Psoas muscle (tissue), 8 donors: ENCODE results near the gene GPR157. TPM values are rescaled to one million over a fixed set of nuclear protein-coding genes. Genes with fewer than 3 reads are reported as not detected.
A peak's percentile ranks its signal among the peaks of the same experiment; 100 is the strongest.

Experiments
- ATAC-seq, 4 donors: fragments of 200-7000 bp; cut with Tn5 transposase; one replicate each; pipeline ENCODE4 v1.9.1; 2020; ENCODE audit warnings: moderate library complexity in 3 of 4, mild to moderate bottlenecking in 2 of 4
- DNase-seq, 2 donors: peaks; one replicate each; pipeline ENCODE4 v3.0.0-alpha.2; 2020
- H3K27ac ChIP-seq: fragments of 200-600 bp; one replicate; pipeline ENCODE4 v1.8.0; 2022
- H3K27me3 ChIP-seq, 3 donors: fragments of 200-600 bp in 1 of 3; one replicate each; pipeline versions ENCODE4 v1.6.1 to v1.8.0; 2013 to 2022; ENCODE audit warnings: low read length in 2 of 3, mild to moderate bottlenecking in 2 of 3, moderate library complexity in 1 of 3; ENCODE audit not compliant: insufficient read depth in 3 of 3
- H3K36me3 ChIP-seq, 2 donors: fragments of 200-600 bp in 1 of 2; one replicate each; pipeline versions ENCODE4 v1.6.1 to v1.8.0; 2013 to 2022; ENCODE audit warnings: low read depth in 1 of 2, mild to moderate bottlenecking in 1 of 2, moderate library complexity in 1 of 2; ENCODE audit not compliant: insufficient read depth in 1 of 2
- H3K4me1 ChIP-seq: fragments of 200-600 bp; one replicate; pipeline ENCODE4 v1.8.0; 2022
- H3K4me3 ChIP-seq: fragments of 200-600 bp; one replicate; pipeline ENCODE4 v1.8.0; 2022; ENCODE audit warnings: mild to moderate bottlenecking
- H3K9me3 ChIP-seq: fragments of 200-600 bp; one replicate; pipeline ENCODE4 v1.8.0; 2022
- WGBS, 3 donors: extraction: QIAGEN DNeasy Blood & Tissue Kit; methylation state at CpG; one replicate each; pipeline versions ENCODE4 v1.1.6 to v1.1.7; 2013; 5-methylcytosine and 5-hydroxymethylcytosine counted together
- intact Hi-C, 2 donors: fragments of 100-400 bp; cut with DNase I; formaldehyde crosslinking; loops; one replicate each; pipeline versions ENCODE4 v1.11.0 to v1.14.2; 2022
- polyA plus RNA-seq, 3 donors: library from polyadenylated mRNA; stranded (reverse); fragments of 200-250 nt; gene quantifications; one replicate each; pipeline ENCODE4 v1.2.3, GENCODE V29; 2013
- total RNA-seq, 4 donors: library from RNA; stranded (reverse); fragmentation: NEBNext Ultra II Directional in 2 of 4; extraction: Animal tissue kit (Norgen Biotek cat#: 25700) in 2 of 4; gene quantifications; one replicate each; pipeline versions ENCODE4 v1.2.1 to v1.2.4, GENCODE V29; 2021 to 2023
- TF ChIP-seq, protein P1 (sequence below): fragments of 200-600 bp; IDR thresholded peaks from one replicate; pipeline ENCODE4 v1.8.0; 2022; ENCODE audit warnings: antibody characterized with exemption
- donor health status: healthy with polysubstance abuse.
- donor health status: DM: no; HTN: no; CAD: no; lungs with moderate emphysema.
- donor health status: Bipolar disorder and iron deficiency.
- donor health status: healthy.
- donor health status: DM: yes; HTN: yes; CAD: no.
- donor health status: DM: no; HTN: no; CAD: no.
- donor health status: DM: no; HTN: no; CAD: no.
- donor health status: DM: yes; HTN: yes; CAD: no.

The GPR157 gene
- total and polyA plus RNA-seq, 7 donors, result 11.6 to 49.5 (median 21.6) TPM

DNA sequence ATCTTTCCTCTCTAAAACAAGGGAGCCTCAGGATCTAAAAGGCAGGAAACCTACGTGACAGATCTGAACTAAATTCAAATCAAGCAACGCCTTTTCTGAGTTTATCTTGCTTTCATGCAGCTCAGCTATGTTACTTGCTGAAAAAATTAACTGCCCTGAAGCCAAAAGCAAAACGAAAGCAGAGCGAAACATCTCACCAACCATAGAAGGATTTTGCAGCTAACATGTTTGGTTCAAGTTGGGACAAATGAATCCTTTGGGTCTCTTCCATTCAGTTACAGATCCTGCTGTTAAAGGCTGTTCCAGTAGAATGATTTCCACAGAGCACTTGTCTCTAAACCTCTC, 59.9 kb downstream of the GPR157 start:
- TF ChIP-seq, protein P1, sequence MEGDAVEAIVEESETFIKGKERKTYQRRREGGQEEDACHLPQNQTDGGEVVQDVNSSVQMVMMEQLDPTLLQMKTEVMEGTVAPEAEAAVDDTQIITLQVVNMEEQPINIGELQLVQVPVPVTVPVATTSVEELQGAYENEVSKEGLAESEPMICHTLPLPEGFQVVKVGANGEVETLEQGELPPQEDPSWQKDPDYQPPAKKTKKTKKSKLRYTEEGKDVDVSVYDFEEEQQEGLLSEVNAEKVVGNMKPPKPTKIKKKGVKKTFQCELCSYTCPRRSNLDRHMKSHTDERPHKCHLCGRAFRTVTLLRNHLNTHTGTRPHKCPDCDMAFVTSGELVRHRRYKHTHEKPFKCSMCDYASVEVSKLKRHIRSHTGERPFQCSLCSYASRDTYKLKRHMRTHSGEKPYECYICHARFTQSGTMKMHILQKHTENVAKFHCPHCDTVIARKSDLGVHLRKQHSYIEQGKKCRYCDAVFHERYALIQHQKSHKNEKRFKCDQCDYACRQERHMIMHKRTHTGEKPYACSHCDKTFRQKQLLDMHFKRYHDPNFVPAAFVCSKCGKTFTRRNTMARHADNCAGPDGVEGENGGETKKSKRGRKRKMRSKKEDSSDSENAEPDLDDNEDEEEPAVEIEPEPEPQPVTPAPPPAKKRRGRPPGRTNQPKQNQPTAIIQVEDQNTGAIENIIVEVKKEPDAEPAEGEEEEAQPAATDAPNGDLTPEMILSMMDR, result no peak
- intact Hi-C loops, result no loop called here
- peak overlapping the region; percentile 37 for H3K4me3 ChIP-seq
- H3K27me3 ChIP-seq, result no peaks in the 10 kb centered on the region
- 9 to 17% (median 11%) methylated on average over 4 of the region's 4 CpGs for WGBS, 3 donors
- no peak for DNase-seq
- peak overlapping the region; percentile 89 for H3K27ac ChIP-seq
- no peaks in the 10 kb centered on the region for H3K9me3 ChIP-seq
- no peaks in the 10 kb centered on the region for H3K36me3 ChIP-seq
- peak in 1 of 4 donors; percentile 8 for ATAC-seq
- peaks cover 54% of the 10 kb centered on the region for H3K4me1 ChIP-seq

DNA sequence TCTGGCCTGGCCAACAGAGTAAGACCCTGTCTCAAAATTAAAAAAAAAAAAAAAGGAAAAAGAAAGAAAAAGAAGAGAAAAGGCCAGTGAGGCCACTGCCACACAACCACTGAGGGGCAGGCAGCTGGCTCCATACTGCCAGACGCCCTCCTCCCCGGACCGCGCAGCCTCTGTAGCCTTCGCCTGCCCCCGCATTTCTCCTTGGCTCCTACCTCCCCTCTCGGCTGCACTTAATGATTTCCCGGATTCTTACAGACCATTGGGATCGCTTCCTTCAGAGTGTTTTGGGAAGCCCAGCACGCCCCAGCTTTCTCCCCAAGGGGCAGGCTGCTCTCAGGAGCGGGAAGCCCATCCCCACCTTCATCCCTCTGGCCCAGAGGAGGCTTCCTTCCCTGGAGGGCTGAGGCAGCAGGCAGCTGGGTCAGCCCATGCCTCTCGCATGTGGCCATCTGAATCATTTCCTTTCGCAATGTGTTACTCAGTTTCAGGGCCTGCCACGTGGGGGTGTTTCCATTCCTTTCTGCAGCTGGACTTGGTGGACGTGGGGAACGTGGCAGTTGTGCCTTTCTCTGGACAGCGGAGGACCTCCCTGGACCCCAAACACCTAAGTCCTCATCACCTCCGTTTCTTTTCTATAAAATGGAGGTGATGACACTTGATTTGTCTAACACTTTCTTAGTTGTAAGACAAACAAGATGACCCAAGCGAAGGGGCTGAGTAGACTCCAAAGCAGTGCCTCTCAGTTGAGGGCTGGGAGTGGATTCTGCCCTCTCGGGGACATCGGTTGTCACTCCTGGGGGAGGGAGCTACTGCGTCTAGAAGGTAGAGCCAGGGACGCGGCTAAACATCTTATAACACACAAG, 61.7 kb downstream of the GPR157 start:
- intact Hi-C loops, result no loop called here
- Histone ChIP-seq H3K36me3 (no peaks in the 10 kb centered on the region), H3K27ac (peak overlapping the region; percentile 89), H3K4me1 (peaks cover 55% of the 10 kb centered on the region), H3K4me3 (no peak overlapping the region), H3K9me3 (no peaks in the 10 kb centered on the region), H3K27me3 (no peaks in the 10 kb centered on the region)
- TF ChIP-seq, protein P1, result no peak
- WGBS, 3 donors, result 47 to 49% (median 49%) methylated on average over 23 to 24 of the region's 24 CpGs
- ATAC-seq, result peak; percentile 70 to 81 (median 77)
- DNase-seq, result peak; percentile 82 to 86

DNA sequence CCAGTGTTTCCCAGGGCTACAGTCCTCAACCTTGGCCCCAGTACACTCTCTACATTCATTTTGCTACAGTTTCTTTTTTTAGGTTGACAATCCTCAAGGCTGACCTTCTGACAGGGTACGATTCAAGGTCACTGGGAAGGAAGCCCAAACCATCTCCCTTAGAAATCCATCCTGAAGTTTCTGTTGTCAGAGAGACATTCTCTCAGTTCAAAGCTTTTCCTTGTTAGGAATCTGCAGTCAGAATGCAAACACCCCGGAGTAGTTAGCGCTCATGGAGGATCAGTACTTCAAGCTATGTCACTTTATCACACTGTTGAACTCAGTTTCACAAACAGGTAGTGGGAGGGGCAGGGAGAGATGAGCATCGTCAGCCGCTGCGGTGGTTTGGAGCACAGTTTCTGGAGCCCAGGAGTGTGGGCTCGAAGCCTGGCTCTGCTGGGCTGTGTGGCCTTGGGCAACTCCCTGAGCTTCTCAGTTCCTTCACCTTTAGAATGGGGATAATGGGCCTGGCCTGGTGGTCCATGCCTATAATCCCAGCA, 63.6 kb downstream of the GPR157 start:
- intact Hi-C loops, result no loop called here
- ATAC-seq (no peak), DNase-seq (no peak)
- H3K27ac ChIP-seq, result peak overlapping the region; percentile 89
- H3K9me3 ChIP-seq, result no peaks in the 10 kb centered on the region
- WGBS, 3 donors, result 22 to 37% (median 23%) methylated on average over 7 of the region's 7 CpGs
- H3K4me1 ChIP-seq, result peaks cover 65% of the 10 kb centered on the region
- TF ChIP-seq, protein P1, result no peak
- H3K4me3 ChIP-seq, result peak overlapping the region; percentile 4
- no peaks in the 10 kb centered on the region for H3K36me3 ChIP-seq
- H3K27me3 ChIP-seq, result no peaks in the 10 kb centered on the region

DNA sequence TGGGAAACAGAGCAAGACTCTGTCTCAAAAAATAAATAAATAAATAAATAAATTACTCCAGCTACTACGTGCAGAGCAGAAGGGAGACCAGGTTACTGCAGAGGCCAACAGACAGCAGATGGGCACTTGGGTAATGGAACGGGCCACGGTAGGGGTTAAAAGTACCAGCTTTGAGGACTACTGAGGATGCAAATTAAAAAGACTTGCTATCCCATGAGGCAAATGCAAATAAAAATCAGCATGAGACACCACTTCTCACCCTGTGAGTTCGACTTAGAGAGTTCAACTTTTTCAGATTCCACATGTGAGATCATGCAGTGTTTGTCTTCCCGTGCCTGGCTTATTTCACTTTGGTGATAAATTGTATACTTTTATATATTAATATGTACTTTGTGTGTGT, 66.1 kb downstream of the GPR157 start:
- no peak for ATAC-seq
- H3K4me3 ChIP-seq, result no peak overlapping the region
- DNase-seq, result no peak
- TF ChIP-seq, protein P1, result no peak
- 59 to 70% (median 70%) methylated on average over 5 of the region's 5 CpGs for WGBS, 3 donors
- peak overlapping the region; percentile 89 for H3K27ac ChIP-seq
- no peaks in the 10 kb centered on the region for H3K27me3 ChIP-seq
- H3K9me3 ChIP-seq, result no peaks in the 10 kb centered on the region
- peaks cover 62% of the 10 kb centered on the region for H3K4me1 ChIP-seq
- no peaks in the 10 kb centered on the region for H3K36me3 ChIP-seq
- intact Hi-C loops, result no loop called here
